Mesothelial cell of epicardium (in vitro differentiated cells): ENCODE results near the gene HNRNPA1. TPM values are rescaled to one million over a fixed set of nuclear protein-coding genes. Genes with fewer than 3 reads are reported as not detected.
"Not testable (repeated sequence)": the region's sequence is repeated elsewhere in the genome, so short reads cannot be mapped to it uniquely, and the experiment has no call there.

ENCODE experiments used
- DNase-seq, 2 experiments: peaks; one replicate each; pipeline ENCODE4 v3.0.0; 2021; ENCODE audit warnings: low spot score in 2 of 2; ENCODE audit not compliant: unreplicated experiment in 2 of 2
- H3K27ac Mint-ChIP-seq: 2 replicates; pipeline ENCODE4 v1.8.0; 2021; ENCODE audit warnings: mixed read lengths
- H3K27me3 Mint-ChIP-seq: 2 replicates; pipeline ENCODE4 v1.8.0; 2021; ENCODE audit warnings: low read depth, mixed read lengths
- H3K36me3 Mint-ChIP-seq: 2 replicates; pipeline ENCODE4 v1.8.0; 2021; ENCODE audit warnings: mixed read lengths
- H3K4me1 Mint-ChIP-seq: 2 replicates; pipeline ENCODE4 v1.8.0; 2021; ENCODE audit warnings: mixed read lengths
- H3K4me3 Mint-ChIP-seq: 2 replicates; pipeline ENCODE4 v1.8.0; 2021; ENCODE audit warnings: mild to moderate bottlenecking, moderate library complexity, mixed read lengths
- H3K9me3 Mint-ChIP-seq: 2 replicates; pipeline ENCODE4 v1.8.0; 2021; ENCODE audit warnings: mixed read lengths
- CTCF ChIP-seq: fragments of 200-600 bp; sonication (generic); IDR thresholded peaks from one replicate; pipeline ENCODE4 v1.5.0; 2021; ENCODE audit warnings: antibody characterized with exemption; ENCODE audit not compliant: unreplicated experiment
- total RNA-seq: library from RNA; stranded (reverse); gene quantifications from 3 replicates; pipeline ENCODE4 v1.2.1, GENCODE V29; 2021

HNRNPA1 gene
- total RNA-seq: 2,201 to 2,231 TPM (median 2,205 TPM) in 3 replicates

DNA sequence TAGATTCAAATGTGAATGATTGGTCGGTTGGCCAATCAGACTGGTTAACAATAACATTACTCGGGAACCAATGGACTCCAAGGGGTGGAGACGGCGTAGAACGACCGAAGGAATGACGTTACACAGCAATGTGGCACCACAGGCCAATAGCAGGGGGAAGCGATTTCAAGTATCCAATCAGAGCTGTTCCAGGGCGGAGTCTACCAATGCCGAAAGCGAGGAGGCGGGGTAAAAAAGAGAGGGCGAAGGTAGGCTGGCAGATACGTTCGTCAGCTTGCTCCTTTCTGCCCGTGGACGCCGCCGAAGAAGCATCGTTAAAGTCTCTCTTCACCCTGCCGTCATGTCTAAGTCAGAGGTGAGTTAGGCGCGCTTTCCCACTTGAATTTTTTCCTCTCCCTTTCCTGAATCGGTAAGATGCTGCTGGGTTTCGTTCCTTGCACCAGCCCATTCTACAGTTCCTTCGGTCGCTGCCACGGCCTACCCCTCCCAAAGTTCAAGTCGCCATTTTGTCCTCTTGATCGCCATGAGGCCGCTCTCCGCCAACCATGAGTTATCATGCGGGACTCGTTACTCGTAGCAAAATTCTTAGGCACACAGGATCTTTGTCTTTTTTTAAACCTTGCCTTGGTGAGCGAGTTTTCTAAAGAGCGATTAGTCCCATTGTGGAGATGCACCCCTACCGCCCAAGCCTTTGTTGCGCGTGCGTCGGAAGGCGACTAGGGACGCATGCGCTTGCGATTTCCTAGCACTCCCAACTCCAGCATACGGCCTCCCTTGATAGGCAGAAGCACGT lies at the start of gene HNRNPA1:
Gene HNRNPA1 (plus strand): TSS at position 259 of the 793 bp plus-strand sequence. CDS start 82 bp downstream, at position 341.
- H3K27me3 Mint-ChIP-seq: no peaks in the 10 kb centered on the region
- TF ChIP-seq CTCF: no peak
- peaks cover 61% of the 10 kb centered on the region for H3K4me1 Mint-ChIP-seq
- no peaks in the 10 kb centered on the region for H3K9me3 Mint-ChIP-seq
- H3K4me3 Mint-ChIP-seq: no peak within 1 kb of the TSS
- DNase-seq: peak; percentile 88 to 91
- no peak within 1 kb of the TSS for H3K27ac Mint-ChIP-seq
- H3K36me3 Mint-ChIP-seq: peaks cover 42% of the 10 kb centered on the region

- Mint-ChIP-seq H3K27ac (peak overlapping the region; percentile 41), H3K4me1 (peaks cover 33% of the 10 kb centered on the region)
- not testable (repeated sequence) for H3K36me3 Mint-ChIP-seq, H3K4me3 Mint-ChIP-seq, H3K9me3 Mint-ChIP-seq, DNase-seq, H3K27me3 Mint-ChIP-seq
These were observed 49.3 kb upstream of the HNRNPA1 start for GRCh38 chr12:54231269-54231668.

GRCh38 chr12:54232790-54233189 lies 47.7 kb upstream of the HNRNPA1 start:
- no peak for DNase-seq
- H3K4me3 Mint-ChIP-seq: no peak overlapping the region
- peak overlapping the region; percentile 77 for H3K27ac Mint-ChIP-seq

DNA sequence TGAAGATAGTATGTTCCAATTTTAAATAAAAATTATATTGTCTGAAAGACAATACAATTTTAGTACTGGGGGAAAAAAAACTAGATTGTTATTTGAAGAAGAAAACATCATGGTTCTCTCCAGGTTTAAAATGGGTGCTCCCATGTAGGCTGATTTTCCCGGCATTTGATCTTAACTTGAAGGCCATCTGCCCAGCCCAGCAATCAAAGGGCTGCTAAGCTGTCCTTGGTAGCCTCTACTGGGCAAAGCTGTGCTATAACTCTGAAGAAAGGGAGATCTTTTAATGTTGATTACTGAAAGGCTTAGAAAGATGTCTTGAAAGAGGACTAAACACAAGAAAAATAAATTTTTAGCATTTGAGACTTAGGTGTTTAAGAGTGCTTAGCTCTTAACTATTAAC lies 42.0 kb upstream of the HNRNPA1 start:
- no peak for TF ChIP-seq CTCF
- no peak for DNase-seq
- no peaks in the 10 kb centered on the region for H3K27me3 Mint-ChIP-seq
- H3K4me1 Mint-ChIP-seq: peaks cover 14% of the 10 kb centered on the region
- no peaks in the 10 kb centered on the region for H3K9me3 Mint-ChIP-seq
- peaks cover 36% of the 10 kb centered on the region for H3K36me3 Mint-ChIP-seq
- H3K4me3 Mint-ChIP-seq: no peak overlapping the region
- H3K27ac Mint-ChIP-seq: peak overlapping the region; percentile 57

More at GRCh38 chr12:54232790-54233189, 47.7 kb upstream of the HNRNPA1 start:
- Mint-ChIP-seq H3K9me3 (no peaks in the 10 kb centered on the region), H3K27me3 (no peaks in the 10 kb centered on the region), H3K36me3 (peaks cover 15% of the 10 kb centered on the region), H3K4me1 (peaks cover 36% of the 10 kb centered on the region)
- TF ChIP-seq CTCF: peak; percentile 28

- Mint-ChIP-seq H3K4me3 (no peak overlapping the region), H3K27ac (peak overlapping the region; percentile 27), H3K9me3 (no peaks in the 10 kb centered on the region), H3K27me3 (no peaks in the 10 kb centered on the region), H3K4me1 (peaks cover 12% of the 10 kb centered on the region), H3K36me3 (peaks cover 36% of the 10 kb centered on the region)
- no peak for DNase-seq
- TF ChIP-seq CTCF: no peak
These were observed 40.9 kb upstream of the HNRNPA1 start for GRCh38 chr12:54239620-54240019.

GRCh38 chr12:54240129-54240528 lies 40.4 kb upstream of the HNRNPA1 start:
- DNase-seq: no peak
- Mint-ChIP-seq H3K4me3 (no peak overlapping the region), H3K27ac (peak overlapping the region; percentile 40), H3K27me3 (no peaks in the 10 kb centered on the region), H3K4me1 (peaks cover 8% of the 10 kb centered on the region), H3K36me3 (peaks cover 34% of the 10 kb centered on the region), H3K9me3 (no peaks in the 10 kb centered on the region)
- TF ChIP-seq CTCF: no peak
